NCI-H1105 treated with DMSO at 0.1 percent for 48 hours (cell line): ENCODE results near the gene MRPS23.

Source experiments
- DNase-seq: peaks from one replicate; lab custom pipeline; 2025; lab: John Stamatoyannopoulos, UW

The MRPS23 gene

GRCh38 chr17:57838453-57838852, 11.4 kb downstream of the MRPS23 start:
- DNase-seq, result no peak

- no peak for DNase-seq
Measured at GRCh38 chr17:57835333-57835900, 14.4 kb downstream of the MRPS23 start.

GRCh38 chr17:57834146-57834741, 15.6 kb downstream of the MRPS23 start:
- DNase-seq, result peak; percentile 33

GRCh38 chr17:57833179-57833939, 16.5 kb downstream of the MRPS23 start:
- peak; percentile 74 for DNase-seq

- no peak for DNase-seq
Measured at GRCh38 chr17:57832314-57833178, 17.3 kb downstream of the MRPS23 start.

GRCh38 chr17:57830880-57831279, 19.0 kb downstream of the MRPS23 start:
- DNase-seq, result no peak

- no peak for DNase-seq
Measured at GRCh38 chr17:57823469-57824401, 26.1 kb downstream of the MRPS23 start.

GRCh38 chr17:57819867-57820266, 30.0 kb downstream of the MRPS23 start:
- DNase-seq, result no peak

- DNase-seq, result no peak
Measured at GRCh38 chr17:57819285-57819684, 30.6 kb downstream of the MRPS23 start.

- DNase-seq, result no peak
Measured at GRCh38 chr17:57818066-57818465, 31.8 kb downstream of the MRPS23 start.

- DNase-seq, result no peak
Measured at GRCh38 chr17:57817299-57817698, 32.5 kb downstream of the MRPS23 start.

GRCh38 chr17:57814421-57814820, 35.4 kb downstream of the MRPS23 start:
- DNase-seq, result peak; percentile 6

- peak; percentile 55 for DNase-seq
Measured at GRCh38 chr17:57811638-57812280, 38.1 kb downstream of the MRPS23 start.

GRCh38 chr17:57810721-57811637, 38.9 kb downstream of the MRPS23 start:
- DNase-seq, result peak; percentile 98

- no peak for DNase-seq
Measured at GRCh38 chr17:57809879-57810278, 40.0 kb downstream of the MRPS23 start.

GRCh38 chr17:57808882-57809281, 41.0 kb downstream of the MRPS23 start:
- DNase-seq, result no peak

- peak; percentile 72 for DNase-seq
Measured at GRCh38 chr17:57806167-57806830, 43.5 kb downstream of the MRPS23 start.

- DNase-seq, result no peak
Measured at GRCh38 chr17:57803021-57803420, 46.8 kb downstream of the MRPS23 start.
